K562 (cell line): ENCODE data around the gene GATA5. TPM values are rescaled to one million over a fixed set of nuclear protein-coding genes. Genes with fewer than 3 reads are reported as not detected.

Experiments
- FOXM1 ChIP-seq, 2 experiments: fragments of 450-650 bp in 1 of 2; sonication (generic) in 1 of 2; formaldehyde crosslinking in 1 of 2; IDR thresholded peaks; 2 replicates each; pipeline versions ENCODE4 v1.6.1 to v1.9.0; 2017 to 2022; ENCODE audit warnings: low read depth in 2 of 2, mild to moderate bottlenecking in 2 of 2, missing genetic modification reagents in 1 of 2, moderate library complexity in 1 of 2
- KDM4B ChIP-seq, 2 experiments: fragments of 450-650 bp in 1 of 2; sonication (generic) in 1 of 2; IDR thresholded peaks; 2 replicates each; pipeline ENCODE4 v1.6.1; 2016 to 2017; ENCODE audit warnings: borderline replicate concordance in 2 of 2, antibody characterized with exemption in 1 of 2, low read depth in 1 of 2, mild to moderate bottlenecking in 1 of 2
- RFX5 ChIP-seq: IDR thresholded peaks from 2 replicates; pipeline ENCODE4 v1.6.1; 2011; ENCODE audit warnings: low read depth, mild to moderate bottlenecking, improper control_type of control experiment, low read length
- RHOXF2B ChIP-seq: fragments of 250-450 bp; sonication (Bioruptor Pico); conservative IDR thresholded peaks from 2 replicates; pipeline ENCODE4 v1.5.1; 2021
- TCF7 ChIP-seq: sonication (generic); IDR thresholded peaks from 2 replicates; pipeline ENCODE4 v1.6.1; 2016; ENCODE audit warnings: antibody characterized with exemption, borderline replicate concordance
- ZNF140 ChIP-seq: fragments of 250-450 bp; sonication (Bioruptor Pico); IDR thresholded peaks from 2 replicates; pipeline ENCODE4 v1.8.0; 2021; ENCODE audit warnings: moderate library complexity, mild to moderate bottlenecking, inconsistent platforms
- ZNF3 ChIP-seq: fragments of 250-450 bp; sonication (Bioruptor Pico); IDR thresholded peaks from 2 replicates; pipeline ENCODE4 v1.5.0; 2021; ENCODE audit warnings: mild to moderate bottlenecking, moderate library complexity
- polyA plus RNA-seq, 8 experiments: library from polyadenylated mRNA; depleted of rRNA in 4 of 8; stranded (reverse) in 5 of 8; unstranded in 3 of 8; fragments of >200 nt; fragmentation: Nextera tagmentation in 2 of 8; fragmentation: Illumina TruSeq in 1 of 8; extraction: Ambion mirVana in 2 of 8; extraction: Trizol in 1 of 8; gene quantifications; 2 replicates each; pipeline versions ENCODE4 v1.2.1 to v1.2.3, GENCODE V29; 2011 to 2014; ENCODE audit warnings: inconsistent platforms in 1 of 8, missing spikeins in 1 of 8
- total RNA-seq, 7 experiments: library from RNA; depleted of rRNA in 6 of 7; stranded (reverse); fragments of >200 nt in 6 of 7; fragmentation: Illumina TruSeq in 2 of 7; extraction: Trizol in 2 of 7; gene quantifications; 2 replicates each; pipeline versions ENCODE4 v1.2.1 to v1.2.3, GENCODE V29; 2011 to 2021; ENCODE audit warnings: low replicate concordance in 1 of 7
- TF ChIP-seq, protein P1 (sequence below): fragments of 450-650 bp; IDR thresholded peaks from 2 replicates; pipeline ENCODE4 v1.6.1; 2016; ENCODE audit warnings: mild to moderate bottlenecking, moderate library complexity
- TF ChIP-seq, protein P2 (sequence below): sonication (generic); formaldehyde crosslinking; IDR thresholded peaks from 2 replicates; pipeline ENCODE4 v1.8.1; 2023; ENCODE audit warnings: mild to moderate bottlenecking, missing genetic modification reagents
- TF ChIP-seq, protein P3 (sequence below): fragments of 450-650 bp; IDR thresholded peaks from 2 replicates; pipeline ENCODE4 v1.7.0; 2016; ENCODE audit warnings: borderline replicate concordance
- TF ChIP-seq, protein P4 (sequence below): fragments of 250-450 bp; sonication (Bioruptor Pico); IDR thresholded peaks from 2 replicates; pipeline ENCODE4 v1.8.0; 2021; ENCODE audit warnings: moderate library complexity, mild to moderate bottlenecking, inconsistent platforms

GATA5 gene
- total and polyA plus RNA-seq, 9 of the 15 experiments (the other 6 are each of a cell fraction or from before 2014, with no cell fraction given), result 0.09 to 0.57 (median 0.20) TPM; not detected in 3

DNA sequence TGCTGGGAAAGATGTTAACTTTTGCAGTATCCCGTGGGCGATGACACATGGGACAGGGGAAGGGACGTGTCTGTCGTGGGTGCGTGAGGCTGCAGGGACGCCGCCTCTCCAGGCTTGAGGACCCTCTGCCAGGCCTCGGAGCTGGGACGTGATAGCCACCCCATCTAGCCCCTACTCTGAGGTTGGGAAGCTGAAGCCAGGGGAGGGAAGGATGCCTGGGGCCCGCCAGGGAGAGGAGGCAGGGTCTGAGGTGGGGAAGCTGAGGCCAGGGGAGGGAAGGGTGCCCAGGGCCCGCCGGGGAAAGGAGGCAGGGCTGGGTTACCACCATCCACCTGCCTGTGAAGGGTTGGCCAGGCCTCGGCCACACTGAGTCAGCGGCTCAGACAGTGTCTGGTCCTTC, 38.2 kb upstream of the GATA5 start (continued):
- TF ChIP-seq, protein P1, sequence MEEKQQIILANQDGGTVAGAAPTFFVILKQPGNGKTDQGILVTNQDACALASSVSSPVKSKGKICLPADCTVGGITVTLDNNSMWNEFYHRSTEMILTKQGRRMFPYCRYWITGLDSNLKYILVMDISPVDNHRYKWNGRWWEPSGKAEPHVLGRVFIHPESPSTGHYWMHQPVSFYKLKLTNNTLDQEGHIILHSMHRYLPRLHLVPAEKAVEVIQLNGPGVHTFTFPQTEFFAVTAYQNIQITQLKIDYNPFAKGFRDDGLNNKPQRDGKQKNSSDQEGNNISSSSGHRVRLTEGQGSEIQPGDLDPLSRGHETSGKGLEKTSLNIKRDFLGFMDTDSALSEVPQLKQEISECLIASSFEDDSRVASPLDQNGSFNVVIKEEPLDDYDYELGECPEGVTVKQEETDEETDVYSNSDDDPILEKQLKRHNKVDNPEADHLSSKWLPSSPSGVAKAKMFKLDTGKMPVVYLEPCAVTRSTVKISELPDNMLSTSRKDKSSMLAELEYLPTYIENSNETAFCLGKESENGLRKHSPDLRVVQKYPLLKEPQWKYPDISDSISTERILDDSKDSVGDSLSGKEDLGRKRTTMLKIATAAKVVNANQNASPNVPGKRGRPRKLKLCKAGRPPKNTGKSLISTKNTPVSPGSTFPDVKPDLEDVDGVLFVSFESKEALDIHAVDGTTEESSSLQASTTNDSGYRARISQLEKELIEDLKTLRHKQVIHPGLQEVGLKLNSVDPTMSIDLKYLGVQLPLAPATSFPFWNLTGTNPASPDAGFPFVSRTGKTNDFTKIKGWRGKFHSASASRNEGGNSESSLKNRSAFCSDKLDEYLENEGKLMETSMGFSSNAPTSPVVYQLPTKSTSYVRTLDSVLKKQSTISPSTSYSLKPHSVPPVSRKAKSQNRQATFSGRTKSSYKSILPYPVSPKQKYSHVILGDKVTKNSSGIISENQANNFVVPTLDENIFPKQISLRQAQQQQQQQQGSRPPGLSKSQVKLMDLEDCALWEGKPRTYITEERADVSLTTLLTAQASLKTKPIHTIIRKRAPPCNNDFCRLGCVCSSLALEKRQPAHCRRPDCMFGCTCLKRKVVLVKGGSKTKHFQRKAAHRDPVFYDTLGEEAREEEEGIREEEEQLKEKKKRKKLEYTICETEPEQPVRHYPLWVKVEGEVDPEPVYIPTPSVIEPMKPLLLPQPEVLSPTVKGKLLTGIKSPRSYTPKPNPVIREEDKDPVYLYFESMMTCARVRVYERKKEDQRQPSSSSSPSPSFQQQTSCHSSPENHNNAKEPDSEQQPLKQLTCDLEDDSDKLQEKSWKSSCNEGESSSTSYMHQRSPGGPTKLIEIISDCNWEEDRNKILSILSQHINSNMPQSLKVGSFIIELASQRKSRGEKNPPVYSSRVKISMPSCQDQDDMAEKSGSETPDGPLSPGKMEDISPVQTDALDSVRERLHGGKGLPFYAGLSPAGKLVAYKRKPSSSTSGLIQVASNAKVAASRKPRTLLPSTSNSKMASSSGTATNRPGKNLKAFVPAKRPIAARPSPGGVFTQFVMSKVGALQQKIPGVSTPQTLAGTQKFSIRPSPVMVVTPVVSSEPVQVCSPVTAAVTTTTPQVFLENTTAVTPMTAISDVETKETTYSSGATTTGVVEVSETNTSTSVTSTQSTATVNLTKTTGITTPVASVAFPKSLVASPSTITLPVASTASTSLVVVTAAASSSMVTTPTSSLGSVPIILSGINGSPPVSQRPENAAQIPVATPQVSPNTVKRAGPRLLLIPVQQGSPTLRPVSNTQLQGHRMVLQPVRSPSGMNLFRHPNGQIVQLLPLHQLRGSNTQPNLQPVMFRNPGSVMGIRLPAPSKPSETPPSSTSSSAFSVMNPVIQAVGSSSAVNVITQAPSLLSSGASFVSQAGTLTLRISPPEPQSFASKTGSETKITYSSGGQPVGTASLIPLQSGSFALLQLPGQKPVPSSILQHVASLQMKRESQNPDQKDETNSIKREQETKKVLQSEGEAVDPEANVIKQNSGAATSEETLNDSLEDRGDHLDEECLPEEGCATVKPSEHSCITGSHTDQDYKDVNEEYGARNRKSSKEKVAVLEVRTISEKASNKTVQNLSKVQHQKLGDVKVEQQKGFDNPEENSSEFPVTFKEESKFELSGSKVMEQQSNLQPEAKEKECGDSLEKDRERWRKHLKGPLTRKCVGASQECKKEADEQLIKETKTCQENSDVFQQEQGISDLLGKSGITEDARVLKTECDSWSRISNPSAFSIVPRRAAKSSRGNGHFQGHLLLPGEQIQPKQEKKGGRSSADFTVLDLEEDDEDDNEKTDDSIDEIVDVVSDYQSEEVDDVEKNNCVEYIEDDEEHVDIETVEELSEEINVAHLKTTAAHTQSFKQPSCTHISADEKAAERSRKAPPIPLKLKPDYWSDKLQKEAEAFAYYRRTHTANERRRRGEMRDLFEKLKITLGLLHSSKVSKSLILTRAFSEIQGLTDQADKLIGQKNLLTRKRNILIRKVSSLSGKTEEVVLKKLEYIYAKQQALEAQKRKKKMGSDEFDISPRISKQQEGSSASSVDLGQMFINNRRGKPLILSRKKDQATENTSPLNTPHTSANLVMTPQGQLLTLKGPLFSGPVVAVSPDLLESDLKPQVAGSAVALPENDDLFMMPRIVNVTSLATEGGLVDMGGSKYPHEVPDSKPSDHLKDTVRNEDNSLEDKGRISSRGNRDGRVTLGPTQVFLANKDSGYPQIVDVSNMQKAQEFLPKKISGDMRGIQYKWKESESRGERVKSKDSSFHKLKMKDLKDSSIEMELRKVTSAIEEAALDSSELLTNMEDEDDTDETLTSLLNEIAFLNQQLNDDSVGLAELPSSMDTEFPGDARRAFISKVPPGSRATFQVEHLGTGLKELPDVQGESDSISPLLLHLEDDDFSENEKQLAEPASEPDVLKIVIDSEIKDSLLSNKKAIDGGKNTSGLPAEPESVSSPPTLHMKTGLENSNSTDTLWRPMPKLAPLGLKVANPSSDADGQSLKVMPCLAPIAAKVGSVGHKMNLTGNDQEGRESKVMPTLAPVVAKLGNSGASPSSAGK, result no peak
- TF ChIP-seq KDM4B (IDR thresholded peaks at IDR 0.05; ENCODE audit: borderline replicate concordance in 2 of 2, low read depth in 1 of 2) (no peak), RHOXF2B (no peak), ZNF140 (no peak), RFX5 (no peak), FOXM1 (IDR thresholded peaks at IDR 0.05; ENCODE audit: low read depth) (no peak), FOXM1 (CRISPR knock-in tag; IDR thresholded peaks at IDR 0.05; ENCODE audit: low read depth) (no peak), TCF7 (no peak), ZNF3 (no peak)
- TF ChIP-seq, protein P2, sequence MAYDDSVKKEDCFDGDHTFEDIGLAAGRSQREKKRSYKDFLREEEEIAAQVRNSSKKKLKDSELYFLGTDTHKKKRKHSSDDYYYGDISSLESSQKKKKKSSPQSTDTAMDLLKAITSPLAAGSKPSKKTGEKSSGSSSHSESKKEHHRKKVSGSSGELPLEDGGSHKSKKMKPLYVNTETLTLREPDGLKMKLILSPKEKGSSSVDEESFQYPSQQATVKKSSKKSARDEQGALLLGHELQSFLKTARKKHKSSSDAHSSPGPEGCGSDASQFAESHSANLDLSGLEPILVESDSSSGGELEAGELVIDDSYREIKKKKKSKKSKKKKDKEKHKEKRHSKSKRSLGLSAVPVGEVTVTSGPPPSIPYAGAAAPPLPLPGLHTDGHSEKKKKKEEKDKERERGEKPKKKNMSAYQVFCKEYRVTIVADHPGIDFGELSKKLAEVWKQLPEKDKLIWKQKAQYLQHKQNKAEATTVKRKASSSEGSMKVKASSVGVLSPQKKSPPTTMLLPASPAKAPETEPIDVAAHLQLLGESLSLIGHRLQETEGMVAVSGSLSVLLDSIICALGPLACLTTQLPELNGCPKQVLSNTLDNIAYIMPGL (CRISPR knock-in tag), result no peak
- TF ChIP-seq, protein P3, sequence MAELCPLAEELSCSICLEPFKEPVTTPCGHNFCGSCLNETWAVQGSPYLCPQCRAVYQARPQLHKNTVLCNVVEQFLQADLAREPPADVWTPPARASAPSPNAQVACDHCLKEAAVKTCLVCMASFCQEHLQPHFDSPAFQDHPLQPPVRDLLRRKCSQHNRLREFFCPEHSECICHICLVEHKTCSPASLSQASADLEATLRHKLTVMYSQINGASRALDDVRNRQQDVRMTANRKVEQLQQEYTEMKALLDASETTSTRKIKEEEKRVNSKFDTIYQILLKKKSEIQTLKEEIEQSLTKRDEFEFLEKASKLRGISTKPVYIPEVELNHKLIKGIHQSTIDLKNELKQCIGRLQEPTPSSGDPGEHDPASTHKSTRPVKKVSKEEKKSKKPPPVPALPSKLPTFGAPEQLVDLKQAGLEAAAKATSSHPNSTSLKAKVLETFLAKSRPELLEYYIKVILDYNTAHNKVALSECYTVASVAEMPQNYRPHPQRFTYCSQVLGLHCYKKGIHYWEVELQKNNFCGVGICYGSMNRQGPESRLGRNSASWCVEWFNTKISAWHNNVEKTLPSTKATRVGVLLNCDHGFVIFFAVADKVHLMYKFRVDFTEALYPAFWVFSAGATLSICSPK, result no peak
- TF ChIP-seq, protein P4, sequence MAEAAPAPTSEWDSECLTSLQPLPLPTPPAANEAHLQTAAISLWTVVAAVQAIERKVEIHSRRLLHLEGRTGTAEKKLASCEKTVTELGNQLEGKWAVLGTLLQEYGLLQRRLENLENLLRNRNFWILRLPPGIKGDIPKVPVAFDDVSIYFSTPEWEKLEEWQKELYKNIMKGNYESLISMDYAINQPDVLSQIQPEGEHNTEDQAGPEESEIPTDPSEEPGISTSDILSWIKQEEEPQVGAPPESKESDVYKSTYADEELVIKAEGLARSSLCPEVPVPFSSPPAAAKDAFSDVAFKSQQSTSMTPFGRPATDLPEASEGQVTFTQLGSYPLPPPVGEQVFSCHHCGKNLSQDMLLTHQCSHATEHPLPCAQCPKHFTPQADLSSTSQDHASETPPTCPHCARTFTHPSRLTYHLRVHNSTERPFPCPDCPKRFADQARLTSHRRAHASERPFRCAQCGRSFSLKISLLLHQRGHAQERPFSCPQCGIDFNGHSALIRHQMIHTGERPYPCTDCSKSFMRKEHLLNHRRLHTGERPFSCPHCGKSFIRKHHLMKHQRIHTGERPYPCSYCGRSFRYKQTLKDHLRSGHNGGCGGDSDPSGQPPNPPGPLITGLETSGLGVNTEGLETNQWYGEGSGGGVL (CRISPR knock-in tag), result no peak
